Effector memory CD4-positive, alpha-beta T cell (primary cell): ENCODE data around the gene ZDHHC21.

Experiments
- DNase-seq, 3 donors: peaks; one replicate each; pipeline ENCODE4 v3.0.0-alpha.2; 2020
- H3K27ac ChIP-seq: 2 replicates; pipeline ENCODE4 v1.7.0; 2013; ENCODE audit warnings: mild to moderate bottlenecking, low read length, moderate library complexity; ENCODE audit not compliant: insufficient read depth, poor library complexity, severe bottlenecking
- H3K27me3 ChIP-seq: replicated peaks from 2 replicates; pipeline ENCODE4 v1.7.0; 2013; ENCODE audit warnings: mild to moderate bottlenecking, low read length; ENCODE audit not compliant: insufficient read depth, control insufficient read depth, poor library complexity, severe bottlenecking
- H3K36me3 ChIP-seq: 2 replicates; pipeline ENCODE4 v1.7.0; 2013; ENCODE audit warnings: mild to moderate bottlenecking, low read length, moderate library complexity; ENCODE audit not compliant: control insufficient read depth, insufficient read depth
- H3K4me1 ChIP-seq: 2 replicates; pipeline ENCODE4 v1.7.0; 2013; ENCODE audit warnings: low read length, mild to moderate bottlenecking; ENCODE audit not compliant: control insufficient read depth, insufficient read depth, poor library complexity, severe bottlenecking
- H3K4me3 ChIP-seq: 2 replicates; pipeline ENCODE4 v1.7.0; 2013; ENCODE audit warnings: low read length, low read depth, mild to moderate bottlenecking; ENCODE audit not compliant: insufficient read depth, poor library complexity, severe bottlenecking
- H3K9me3 ChIP-seq: 2 replicates; pipeline ENCODE4 v1.7.0; 2013; ENCODE audit warnings: mild to moderate bottlenecking, low read length, moderate library complexity; ENCODE audit not compliant: control insufficient read depth

The ZDHHC21 gene

DNA sequence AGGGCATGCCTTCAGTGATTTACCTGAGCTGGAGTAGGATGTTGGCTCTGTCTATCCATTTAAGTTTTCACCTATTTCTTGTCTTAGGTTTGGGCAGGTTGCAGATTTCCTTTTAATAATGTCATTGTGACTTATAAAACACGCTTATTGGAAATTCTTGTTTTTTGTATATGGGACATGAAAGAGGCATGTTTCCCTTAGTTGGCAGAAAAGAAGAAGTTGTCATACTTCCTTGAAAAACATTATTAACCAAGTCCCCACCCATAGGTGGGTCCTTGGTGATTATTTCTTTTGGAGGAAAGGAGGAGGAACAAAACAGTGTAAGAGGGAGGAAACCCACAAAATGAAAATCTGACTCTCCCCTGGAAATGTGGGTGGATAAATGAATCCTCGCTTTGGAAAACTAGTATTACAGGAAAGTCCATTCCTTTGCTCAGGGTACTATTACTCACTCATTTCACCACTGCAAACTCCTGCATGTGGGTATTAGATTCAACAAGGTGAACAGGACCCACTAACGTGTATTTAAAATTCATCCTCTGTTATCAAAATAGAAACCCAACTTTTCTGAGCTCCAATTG, 20.0 kb upstream of the ZDHHC21 start:
- H3K4me1 ChIP-seq, result no peaks in the 10 kb centered on the region
- H3K36me3 ChIP-seq, result no peaks in the 10 kb centered on the region
- no peak overlapping the region for H3K4me3 ChIP-seq
- no peak for DNase-seq
- H3K27ac ChIP-seq, result no peak overlapping the region
- no peaks in the 10 kb centered on the region for H3K9me3 ChIP-seq
- H3K27me3 ChIP-seq, result no peaks in the 10 kb centered on the region

- DNase-seq, result no peak
- Histone ChIP-seq H3K27me3 (no peaks in the 10 kb centered on the region), H3K4me3 (no peak overlapping the region), H3K36me3 (no peaks in the 10 kb centered on the region), H3K27ac (no peak overlapping the region), H3K4me1 (no peaks in the 10 kb centered on the region), H3K9me3 (no peaks in the 10 kb centered on the region)
Observed at GRCh38 chr9:14710804-14711203, 17.6 kb upstream of the ZDHHC21 start.

DNA sequence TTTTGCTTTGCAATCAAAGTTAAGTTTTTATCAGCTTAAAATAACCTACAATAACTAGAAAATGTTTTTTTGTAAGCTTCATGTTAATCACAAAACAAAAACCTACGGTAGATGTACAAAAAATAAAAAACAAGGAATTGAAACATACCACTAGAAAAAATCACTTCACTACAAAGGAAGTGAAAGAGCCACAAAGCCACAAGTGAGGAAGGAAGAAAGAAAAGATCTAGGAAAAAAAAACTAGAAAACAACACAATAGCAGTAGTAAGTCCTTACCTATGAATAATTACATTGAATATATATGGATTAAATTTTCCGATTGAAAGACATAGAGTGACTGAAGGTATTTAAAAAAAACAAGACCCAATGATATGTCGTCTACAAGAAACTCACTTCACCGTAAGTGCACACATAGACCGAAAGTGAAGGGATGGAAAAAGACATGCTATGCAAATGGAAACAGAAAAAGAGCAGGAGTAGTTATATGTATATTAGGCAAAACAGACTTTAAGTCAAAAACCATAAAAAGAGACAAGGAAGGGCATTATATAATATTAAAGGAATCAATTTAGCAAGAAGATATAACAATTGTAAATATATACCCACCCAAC, 13.4 kb upstream of the ZDHHC21 start:
- Histone ChIP-seq H3K36me3 (no peaks in the 10 kb centered on the region), H3K4me1 (no peaks in the 10 kb centered on the region), H3K27ac (no peak overlapping the region), H3K27me3 (no peaks in the 10 kb centered on the region), H3K4me3 (no peak overlapping the region), H3K9me3 (peaks cover 3% of the 10 kb centered on the region)
- no peak for DNase-seq

GRCh38 chr9:14705079-14705478, 11.8 kb upstream of the ZDHHC21 start:
- no peak for DNase-seq
- Histone ChIP-seq H3K4me3 (no peak overlapping the region), H3K9me3 (peaks cover 3% of the 10 kb centered on the region), H3K4me1 (no peaks in the 10 kb centered on the region), H3K27ac (no peak overlapping the region), H3K36me3 (no peaks in the 10 kb centered on the region), H3K27me3 (no peaks in the 10 kb centered on the region)

GRCh38 chr9:14704281-14704680, 11.0 kb upstream of the ZDHHC21 start:
- Histone ChIP-seq H3K27me3 (no peaks in the 10 kb centered on the region), H3K27ac (no peak overlapping the region), H3K4me1 (no peaks in the 10 kb centered on the region), H3K36me3 (no peaks in the 10 kb centered on the region), H3K4me3 (no peak overlapping the region), H3K9me3 (peaks cover 3% of the 10 kb centered on the region)
- DNase-seq, result no peak

GRCh38 chr9:14702200-14702720, 9.0 kb upstream of the ZDHHC21 start:
- Histone ChIP-seq H3K4me1 (no peaks in the 10 kb centered on the region), H3K9me3 (peaks cover 3% of the 10 kb centered on the region), H3K27ac (no peak overlapping the region), H3K27me3 (no peaks in the 10 kb centered on the region), H3K36me3 (no peaks in the 10 kb centered on the region), H3K4me3 (no peak overlapping the region)
- DNase-seq, result no peak

DNA sequence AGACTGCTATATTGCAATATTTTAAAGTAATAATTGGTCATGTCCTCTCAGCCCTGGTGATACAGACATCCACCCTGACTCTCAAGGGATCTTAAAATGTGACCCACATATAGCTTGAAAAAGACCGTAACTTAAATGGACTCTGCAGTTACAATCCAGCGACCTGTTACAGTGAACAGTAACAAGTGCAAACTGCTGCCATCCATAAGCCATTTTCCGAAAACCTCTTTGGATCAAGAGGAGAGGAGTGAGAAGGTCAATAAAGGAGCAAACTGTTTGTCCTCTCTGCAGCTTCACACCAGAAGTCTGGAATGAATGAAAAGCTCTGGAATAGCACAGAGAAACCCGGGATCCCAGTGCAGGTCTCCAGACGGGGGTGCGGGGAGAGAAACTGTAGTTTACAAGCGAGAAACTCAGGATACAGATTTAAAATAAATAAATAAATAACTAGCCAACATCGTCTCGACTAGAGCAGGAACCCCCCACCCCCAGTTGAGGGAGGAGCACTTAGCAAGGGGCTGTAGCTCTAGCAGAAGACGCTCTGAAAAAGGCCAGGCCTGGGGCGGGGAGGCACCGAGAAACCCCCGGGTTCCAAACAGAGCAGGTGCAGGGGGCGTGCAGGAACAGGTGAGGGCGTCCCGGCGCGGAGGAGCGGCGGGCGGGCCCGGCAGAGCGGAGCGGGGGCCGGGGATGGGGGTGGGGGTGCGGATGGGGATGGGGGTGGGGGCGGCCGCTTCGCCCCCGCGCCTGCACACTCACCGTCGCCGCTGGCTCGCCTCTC, 572 bp downstream of the ZDHHC21 start:
- peak in 2 of 3 donors; percentile 5 for DNase-seq
- H3K36me3 ChIP-seq, result no peaks in the 10 kb centered on the region
- H3K9me3 ChIP-seq, result no peaks in the 10 kb centered on the region
- H3K4me3 ChIP-seq, result peak overlapping the region; percentile 75
- H3K27ac ChIP-seq, result no peak overlapping the region
- no peaks in the 10 kb centered on the region for H3K27me3 ChIP-seq
- H3K4me1 ChIP-seq, result peaks cover 5% of the 10 kb centered on the region

DNA sequence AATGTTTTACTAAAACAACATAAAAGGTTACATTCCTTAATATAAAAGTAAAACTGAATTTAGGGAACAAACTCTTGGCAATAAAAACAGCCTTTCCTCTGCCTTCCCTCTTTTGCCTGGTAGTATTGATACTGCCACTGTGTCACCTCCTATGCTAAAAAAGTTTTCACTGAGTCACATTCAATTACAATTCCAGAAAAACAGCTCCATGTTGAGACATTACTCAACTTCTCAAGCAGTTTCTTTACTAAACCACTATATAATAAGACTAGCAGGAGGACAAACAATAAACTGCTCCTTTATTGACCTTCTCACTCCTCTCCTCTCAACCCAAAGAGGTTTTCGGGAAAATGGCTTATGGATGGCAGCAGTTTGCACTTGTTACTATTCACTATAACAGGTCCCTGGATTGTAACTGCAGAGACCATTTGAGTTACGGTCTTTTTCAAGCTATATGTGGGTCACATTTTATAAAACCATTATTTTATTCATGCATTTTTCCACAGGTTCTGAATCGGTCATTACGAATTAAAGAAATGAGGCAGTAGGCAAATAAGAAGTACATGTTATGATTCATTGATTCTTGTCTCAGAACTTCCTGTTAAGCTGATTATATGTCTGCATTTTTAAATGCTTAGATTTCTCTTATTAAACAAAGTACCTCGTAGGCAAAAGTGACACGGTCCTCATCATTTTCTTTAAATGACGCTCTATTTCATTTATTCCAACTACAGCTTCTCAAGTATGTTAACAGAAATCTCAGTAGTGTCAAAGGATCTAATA, 2.1 kb downstream of the ZDHHC21 start:
- H3K36me3 ChIP-seq, result no peaks in the 10 kb centered on the region
- DNase-seq, result no peak
- H3K4me3 ChIP-seq, result no peak overlapping the region
- H3K9me3 ChIP-seq, result no peaks in the 10 kb centered on the region
- H3K27ac ChIP-seq, result no peak overlapping the region
- no peaks in the 10 kb centered on the region for H3K27me3 ChIP-seq
- H3K4me1 ChIP-seq, result peaks cover 5% of the 10 kb centered on the region

DNA sequence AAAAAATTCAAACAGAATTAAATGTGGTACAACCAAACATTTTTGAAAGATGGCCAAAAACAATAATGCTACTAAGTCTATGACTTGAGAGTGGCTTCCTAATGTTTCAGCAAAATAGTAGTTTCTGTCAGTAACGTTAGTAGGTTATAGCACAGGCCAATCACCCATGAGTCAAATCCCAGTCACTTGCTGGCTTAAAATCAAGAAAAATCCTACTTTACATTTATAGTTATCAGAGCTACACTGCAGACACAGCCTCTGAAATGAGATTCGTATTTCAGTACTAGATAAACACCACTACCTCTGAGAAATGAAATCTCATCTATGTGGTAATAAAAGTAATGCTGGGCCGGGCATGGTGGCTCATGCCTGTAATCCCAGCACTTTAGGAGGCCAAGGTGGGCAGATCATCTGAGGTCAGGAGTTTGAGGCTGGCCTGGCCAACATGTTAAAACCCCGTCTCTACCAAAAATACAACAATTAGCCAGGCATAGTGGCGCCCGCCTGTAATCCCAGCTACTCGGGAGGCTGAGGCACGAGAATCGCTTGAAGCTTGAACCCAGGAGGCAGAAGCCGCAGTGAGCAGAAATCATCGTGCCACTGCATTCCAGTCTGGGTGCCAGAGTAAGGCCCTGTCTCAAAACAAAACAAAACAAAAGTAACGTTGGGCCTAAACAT, 6.1 kb downstream of the ZDHHC21 start:
- H3K27ac ChIP-seq, result no peak overlapping the region
- no peak overlapping the region for H3K4me3 ChIP-seq
- DNase-seq, result no peak
- no peaks in the 10 kb centered on the region for H3K36me3 ChIP-seq
- H3K9me3 ChIP-seq, result no peaks in the 10 kb centered on the region
- no peaks in the 10 kb centered on the region for H3K27me3 ChIP-seq
- H3K4me1 ChIP-seq, result peaks cover 2% of the 10 kb centered on the region
